HG02763 (cell line): ENCODE results near the gene TMEM266.

Source experiments
- ATAC-seq: cut with Tn5 transposase; IDR thresholded peaks from one replicate; pipeline ENCODE4 v1.9.1; 2021; ENCODE audit warnings: mild to moderate bottlenecking, moderate library complexity; ENCODE audit not compliant: unreplicated experiment

Gene TMEM266

DNA sequence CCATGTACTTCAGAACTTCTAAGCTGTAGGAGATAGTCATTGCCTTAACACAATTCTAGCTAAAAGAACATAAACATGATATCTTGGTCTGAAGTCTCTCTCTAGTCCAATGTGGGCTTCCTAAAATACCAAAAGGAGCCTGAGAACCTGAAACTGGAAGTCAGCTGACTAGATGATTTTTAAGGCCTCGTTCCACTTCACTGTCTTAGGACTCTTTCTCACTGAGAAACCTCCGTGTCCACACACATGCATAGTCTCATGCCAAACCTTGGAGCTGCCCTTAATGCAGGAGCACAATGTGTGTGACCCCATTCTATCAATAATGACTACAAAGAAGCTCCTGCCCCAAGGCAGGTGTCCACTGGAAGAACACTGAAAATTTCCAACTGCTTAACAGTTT lies 163.7 kb downstream of the TMEM266 start:
- no peak for ATAC-seq

DNA sequence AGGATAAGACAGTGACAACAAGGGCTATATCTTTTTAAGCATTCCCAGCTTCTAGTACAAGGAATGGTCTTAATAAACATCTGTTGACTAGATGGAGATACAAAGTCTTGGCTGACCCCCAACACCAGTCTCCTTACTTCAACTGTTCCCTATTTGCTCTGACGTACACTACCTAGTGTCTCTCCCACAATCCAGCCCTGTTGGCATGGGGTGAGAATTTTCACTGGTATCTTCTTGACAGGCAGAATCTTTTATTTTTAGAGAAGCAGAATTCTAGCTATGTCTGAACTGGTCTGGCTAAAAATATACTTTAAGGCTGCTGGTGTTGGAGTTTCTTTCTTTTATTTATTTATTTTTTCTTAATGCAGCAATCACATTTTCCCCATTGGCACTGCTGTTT lies 169.5 kb downstream of the TMEM266 start:
- no peak for ATAC-seq

DNA sequence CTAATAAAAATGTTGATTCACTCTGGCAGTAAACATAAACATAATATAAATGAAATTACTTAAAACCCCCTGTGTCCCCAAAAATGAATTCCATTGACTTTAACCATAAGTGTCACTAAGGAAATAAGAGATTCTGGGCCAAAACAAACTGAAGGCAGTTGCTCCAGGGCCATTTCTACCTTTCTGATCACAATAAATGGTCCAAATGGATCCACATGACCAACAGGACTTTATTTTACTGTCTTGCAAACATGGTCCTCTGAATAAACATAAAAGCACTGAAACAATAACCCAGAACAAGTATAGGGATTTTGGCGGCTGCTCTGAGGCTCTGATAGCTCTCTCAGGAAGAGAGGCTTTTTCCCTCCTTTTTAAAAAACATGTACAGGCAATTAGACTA lies 174.1 kb downstream of the TMEM266 start:
- no peak for ATAC-seq

DNA sequence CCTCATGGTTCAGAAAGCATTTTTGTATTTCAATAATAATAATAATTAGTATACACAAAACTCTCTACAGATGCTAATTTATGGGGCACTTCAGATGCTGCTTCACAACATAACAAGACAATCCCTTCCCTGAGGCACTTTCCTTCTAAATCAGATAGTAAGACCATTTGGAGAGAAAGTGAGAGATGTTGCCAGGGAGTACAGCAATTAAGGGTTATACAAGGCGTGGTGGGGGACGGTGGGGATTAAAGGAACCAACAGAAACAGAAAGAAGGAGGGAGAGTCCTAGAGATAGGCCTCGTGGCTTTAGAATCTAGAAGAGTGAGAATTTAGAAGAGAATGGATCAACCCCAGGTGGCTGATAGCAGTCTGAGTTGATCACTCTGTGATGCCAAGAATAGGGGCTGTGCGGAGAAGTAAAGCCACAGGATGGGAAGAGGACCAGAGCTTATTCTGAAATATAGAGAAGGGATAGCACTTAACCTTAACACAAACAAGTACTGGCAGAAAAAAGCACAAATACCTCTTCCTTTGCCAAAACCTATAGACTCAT lies 174.6 kb downstream of the TMEM266 start:
- no peak for ATAC-seq

DNA sequence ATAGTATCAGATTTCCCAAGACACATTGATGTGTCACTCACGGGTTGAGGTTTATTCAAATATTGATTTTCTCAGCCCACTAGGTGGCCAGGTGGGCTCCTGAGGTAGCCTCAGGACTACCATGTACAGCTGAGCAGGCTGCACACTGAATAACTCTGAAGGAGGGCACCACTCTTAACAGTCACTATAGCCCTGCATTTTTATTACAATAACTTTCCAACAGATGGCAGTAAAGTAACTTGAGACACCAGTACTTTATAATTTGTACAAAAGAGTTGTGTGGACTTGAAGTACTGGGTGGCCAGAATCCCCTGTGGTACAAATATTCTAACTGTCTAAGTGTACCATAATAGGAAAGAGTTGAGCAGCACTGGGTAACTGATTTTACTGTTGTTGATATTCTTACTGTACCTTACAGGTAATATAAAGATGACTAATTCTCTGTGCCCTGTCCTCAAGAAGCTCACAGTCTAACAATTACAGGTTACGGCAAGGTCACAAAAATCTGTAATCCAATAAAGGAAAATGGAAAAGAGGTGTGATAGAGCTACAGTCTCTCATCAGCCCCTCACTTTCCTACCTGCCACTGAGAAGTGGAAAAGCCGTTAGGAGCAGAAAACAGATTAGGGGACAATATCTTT lies 175.5 kb downstream of the TMEM266 start:
- ATAC-seq: no peak

DNA sequence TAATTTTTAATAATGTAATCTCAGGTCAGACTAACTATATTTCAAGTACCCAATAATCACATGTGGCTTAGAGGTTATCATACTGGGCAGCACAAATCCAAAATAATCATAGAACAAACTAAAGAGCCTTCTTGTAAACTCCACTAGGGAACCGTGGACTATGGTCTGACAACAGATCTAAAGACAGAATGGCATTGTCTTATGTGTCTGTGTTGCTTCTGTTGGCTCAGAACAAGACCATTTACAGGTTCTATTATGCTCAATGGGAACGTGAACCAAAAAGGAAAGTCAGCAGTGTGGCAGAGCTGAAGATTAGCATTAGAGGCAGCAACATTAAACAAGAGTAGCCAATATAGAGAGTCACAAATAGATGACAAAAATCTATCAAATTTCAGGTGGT lies 176.6 kb downstream of the TMEM266 start:
- no peak for ATAC-seq

DNA sequence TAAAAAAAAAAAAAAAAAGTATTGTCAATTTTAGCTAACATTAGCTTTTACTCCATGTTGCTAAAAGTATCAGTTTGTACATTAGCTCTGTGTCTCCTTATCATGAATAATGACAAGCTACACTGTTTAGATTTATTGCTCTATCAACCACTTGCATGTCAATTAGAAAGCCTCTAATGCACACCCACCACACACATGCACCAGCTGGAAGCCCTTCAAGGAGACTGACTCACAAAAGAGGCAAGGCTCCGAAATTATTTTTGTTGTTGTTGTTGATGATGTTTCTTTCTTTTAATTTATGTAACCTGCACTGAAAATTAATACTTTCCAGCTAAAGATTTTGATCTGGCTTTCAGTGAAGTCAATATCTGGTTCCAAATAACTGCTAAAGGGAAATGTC lies 180.0 kb downstream of the TMEM266 start:
- ATAC-seq: no peak

DNA sequence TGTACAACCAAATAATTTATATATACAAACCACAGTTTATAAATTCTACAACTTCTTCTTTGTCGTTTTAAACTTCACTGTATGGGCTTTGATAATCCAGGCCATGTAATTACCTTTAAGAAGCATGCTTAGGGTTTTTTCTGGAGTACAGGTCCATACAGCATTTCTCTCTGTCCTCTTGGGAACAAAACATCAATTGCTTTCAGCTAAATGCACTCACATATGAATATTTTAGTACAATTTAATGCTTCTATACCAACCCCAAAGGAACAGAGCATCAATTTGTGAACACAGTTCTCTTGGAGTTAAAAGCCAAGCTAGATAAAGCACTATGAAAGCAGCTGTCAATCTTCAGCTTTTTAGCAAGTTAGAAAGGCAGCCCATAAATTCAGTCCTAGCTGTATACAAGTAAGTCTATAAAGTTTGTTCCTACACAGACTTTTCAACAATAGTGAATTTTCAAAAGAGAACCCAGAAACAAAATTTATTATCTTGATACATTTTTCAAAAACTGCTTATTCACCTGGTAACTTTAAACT lies 185.4 kb downstream of the TMEM266 start:
- ATAC-seq: no peak

DNA sequence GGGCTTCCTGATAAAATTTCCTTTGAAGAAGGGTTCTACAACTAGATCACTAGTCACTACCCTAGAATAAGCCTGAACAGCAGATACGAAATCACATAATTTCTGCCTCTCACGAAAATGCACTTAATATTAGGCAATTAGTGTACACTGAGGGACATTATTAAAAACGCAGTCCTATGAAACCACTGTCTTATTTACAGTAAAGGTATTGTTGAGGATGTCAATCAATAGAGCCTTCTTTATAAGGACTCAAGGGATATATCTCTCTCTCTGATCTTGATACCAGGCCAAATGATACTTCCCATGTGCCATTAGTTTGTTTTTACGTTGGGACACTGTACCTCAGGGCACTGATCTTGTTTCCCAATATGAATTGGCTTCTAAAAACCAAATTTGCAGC lies 191.9 kb downstream of the TMEM266 start:
- ATAC-seq: no peak

DNA sequence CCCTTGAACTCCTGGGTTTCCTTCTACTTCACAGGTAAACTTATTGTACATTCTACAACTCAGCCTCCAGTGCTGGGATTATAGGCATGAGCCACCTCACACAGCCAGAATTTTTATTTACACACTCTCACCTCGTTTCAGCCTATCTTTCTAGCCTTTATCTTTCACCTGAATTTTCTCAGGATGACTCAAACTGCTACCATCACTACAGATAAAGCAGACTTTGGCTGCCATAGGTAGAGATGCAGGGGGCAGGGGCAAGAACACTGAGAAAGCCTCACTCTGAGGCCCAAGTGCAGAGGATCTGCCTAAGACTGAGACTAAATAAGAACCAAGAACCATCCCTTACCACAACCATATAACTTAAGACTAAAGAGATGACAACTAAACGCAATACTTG lies 192.5 kb downstream of the TMEM266 start:
- ATAC-seq: no peak

DNA sequence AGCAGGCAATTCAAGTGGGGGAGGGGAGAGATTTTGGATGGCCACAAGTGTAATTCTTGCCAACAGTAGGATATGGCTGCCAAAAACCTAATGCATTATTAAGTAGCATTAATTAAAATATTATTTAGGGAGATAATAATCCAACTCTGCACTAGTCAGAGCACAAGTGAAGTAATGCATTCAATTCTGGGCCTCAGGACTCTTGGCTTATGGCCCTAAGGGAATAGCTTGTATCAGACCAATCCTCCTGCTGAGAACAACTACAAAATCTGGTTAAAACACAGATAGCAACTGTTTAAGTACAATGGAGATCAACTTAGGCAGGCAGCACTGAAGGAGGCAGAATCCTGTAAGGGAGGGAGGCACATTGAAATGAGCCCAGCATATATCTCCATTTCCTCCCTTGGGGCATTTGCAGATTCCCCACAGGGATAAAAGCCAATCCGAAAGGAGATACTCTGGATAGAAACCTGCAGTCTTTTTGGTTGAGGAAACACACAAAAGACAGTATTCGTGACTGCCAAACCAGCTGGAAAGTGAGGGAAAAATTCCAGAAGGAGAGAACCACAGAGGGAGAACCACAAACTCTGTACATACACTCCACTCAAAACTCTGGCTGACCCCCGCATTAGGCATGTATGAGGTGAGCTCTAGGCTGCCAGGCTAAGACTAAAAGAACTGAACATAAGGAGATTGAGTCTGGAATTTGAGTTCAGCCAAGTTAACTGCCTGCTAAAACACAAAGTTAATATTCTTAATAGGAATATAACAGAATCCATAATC lies 194.1 kb downstream of the TMEM266 start:
- no peak for ATAC-seq
